Measurements from ENCODE around the gene CALHM4. TPM values are rescaled to one million over a fixed set of nuclear protein-coding genes. Genes with fewer than 3 reads are reported as not detected.

The CALHM4 gene
- total RNA-seq, 2 experiments from 2014 or later, result not detected

DNA sequence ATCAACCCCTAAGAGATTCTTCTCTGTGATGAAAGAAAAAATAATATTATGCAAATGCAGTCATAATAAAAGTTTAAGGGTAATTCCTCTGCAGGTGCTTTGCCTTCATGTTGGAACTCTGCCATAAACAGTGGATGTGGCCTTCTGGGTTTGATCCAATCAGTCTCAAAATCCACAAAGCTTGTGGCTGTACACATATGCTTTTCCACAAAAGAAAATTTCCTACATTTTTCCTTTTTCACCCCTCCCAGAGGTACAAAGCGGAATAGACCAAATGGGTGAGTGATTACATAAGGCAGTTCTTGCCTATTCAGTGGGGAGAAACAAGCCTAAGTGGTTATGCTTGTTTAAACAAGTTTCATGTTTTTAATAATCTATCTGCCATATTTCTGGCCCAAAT lies 25.4 kb upstream of the CALHM4 start:
- Histone ChIP-seq H3K9me3 (ENCODE audit: low read length) (no peaks in the 10 kb centered on the region), H2AFZ (ENCODE audit: low read length) (no peak overlapping the region), H3K4me3 (ENCODE audit: low read depth, low read length, poor library complexity, severe bottlenecking) (no peak overlapping the region), H3K4me1 (ENCODE audit: insufficient read depth, low read length, poor library complexity, severe bottlenecking) (no peaks in the 10 kb centered on the region), H3K4me2 (ENCODE audit: low read length) (no peak overlapping the region), H3K27ac (ENCODE audit: low read depth, low read length, poor library complexity, severe bottlenecking) (no peak overlapping the region), H3K36me3 (ENCODE audit: insufficient read depth, low read length) (no peaks in the 10 kb centered on the region), H3K79me2 (ENCODE audit: insufficient read depth, low read depth, low read length) (no peaks in the 10 kb centered on the region), H3K9me2 (ENCODE audit: insufficient read depth, low read length) (no peaks in the 10 kb centered on the region; the same call in 1 of the 2 replicates), H4K20me1 (ENCODE audit: insufficient read depth, low read length) (no peaks in the 10 kb centered on the region)
- no TSS peak for BruUV-seq (replicated peaks)
- no peak for DNase-seq (ENCODE audit: low spot score)
- intact Hi-C loops (cut with micrococcal nuclease; ENCODE audit: unreplicated experiment), result no loop called here
- ChIA-PET POLR2A (interaction anchor here (0.6 kb wide), 1 partner anchor 216 kb away, joined by 3 read pairs; no protein-coding TSS in a partner anchor), CTCF (ENCODE audit: unreplicated experiment) (no interaction called here)
- TF ChIP-seq EZH2phosphoT487 (IDR thresholded peaks at IDR 0.05; ENCODE audit: borderline replicate concordance, low read depth, low read length), result no peak
- TF ChIP-seq, protein P1, sequence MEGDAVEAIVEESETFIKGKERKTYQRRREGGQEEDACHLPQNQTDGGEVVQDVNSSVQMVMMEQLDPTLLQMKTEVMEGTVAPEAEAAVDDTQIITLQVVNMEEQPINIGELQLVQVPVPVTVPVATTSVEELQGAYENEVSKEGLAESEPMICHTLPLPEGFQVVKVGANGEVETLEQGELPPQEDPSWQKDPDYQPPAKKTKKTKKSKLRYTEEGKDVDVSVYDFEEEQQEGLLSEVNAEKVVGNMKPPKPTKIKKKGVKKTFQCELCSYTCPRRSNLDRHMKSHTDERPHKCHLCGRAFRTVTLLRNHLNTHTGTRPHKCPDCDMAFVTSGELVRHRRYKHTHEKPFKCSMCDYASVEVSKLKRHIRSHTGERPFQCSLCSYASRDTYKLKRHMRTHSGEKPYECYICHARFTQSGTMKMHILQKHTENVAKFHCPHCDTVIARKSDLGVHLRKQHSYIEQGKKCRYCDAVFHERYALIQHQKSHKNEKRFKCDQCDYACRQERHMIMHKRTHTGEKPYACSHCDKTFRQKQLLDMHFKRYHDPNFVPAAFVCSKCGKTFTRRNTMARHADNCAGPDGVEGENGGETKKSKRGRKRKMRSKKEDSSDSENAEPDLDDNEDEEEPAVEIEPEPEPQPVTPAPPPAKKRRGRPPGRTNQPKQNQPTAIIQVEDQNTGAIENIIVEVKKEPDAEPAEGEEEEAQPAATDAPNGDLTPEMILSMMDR (conservative IDR thresholded peaks at IDR 0.05; ENCODE audit: low read length), result no peak

DNA sequence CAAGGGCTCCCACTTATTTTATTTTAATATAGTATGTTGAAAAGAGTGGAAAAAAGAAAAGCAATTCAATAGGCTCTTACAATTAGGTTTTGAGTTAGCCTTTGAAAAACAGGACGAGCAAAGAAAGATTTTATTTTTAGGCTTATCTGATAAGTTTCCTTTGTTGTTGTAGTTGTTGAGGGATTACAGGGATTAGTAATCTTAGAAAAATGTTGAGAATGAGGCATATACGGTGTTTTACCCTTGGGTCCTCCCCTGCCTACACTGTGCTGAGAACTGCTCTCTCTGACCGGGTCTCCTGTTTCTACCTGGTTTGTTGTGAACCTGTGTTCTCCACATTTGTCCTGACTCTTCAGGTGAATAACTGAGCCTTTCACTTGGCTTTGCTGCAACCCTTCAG lies 24.8 kb upstream of the CALHM4 start:
- no peaks in the 10 kb centered on the region; the same call in 1 of the 2 replicates for H3K9me2 ChIP-seq (ENCODE audit: insufficient read depth, low read length)
- no peaks in the 10 kb centered on the region for H3K9me3 ChIP-seq (ENCODE audit: low read length)
- H3K4me1 ChIP-seq (ENCODE audit: insufficient read depth, low read length, poor library complexity, severe bottlenecking), result no peaks in the 10 kb centered on the region
- TF ChIP-seq EZH2phosphoT487 (IDR thresholded peaks at IDR 0.05; ENCODE audit: borderline replicate concordance, low read depth, low read length), result no peak
- TF ChIP-seq, protein P1 (conservative IDR thresholded peaks at IDR 0.05; ENCODE audit: low read length), result no peak
- no TSS peak for BruUV-seq (replicated peaks)
- no peak for DNase-seq (ENCODE audit: low spot score)
- intact Hi-C loops (cut with micrococcal nuclease; ENCODE audit: unreplicated experiment), result no loop called here
- no peaks in the 10 kb centered on the region for H3K36me3 ChIP-seq (ENCODE audit: insufficient read depth, low read length)
- no peak overlapping the region for H3K4me2 ChIP-seq (ENCODE audit: low read length)
- no peak overlapping the region for H2AFZ ChIP-seq (ENCODE audit: low read length)
- no peak overlapping the region for H3K27ac ChIP-seq (ENCODE audit: low read depth, low read length, poor library complexity, severe bottlenecking)
- ChIA-PET CTCF (ENCODE audit: unreplicated experiment) (no interaction called here), POLR2A (no interaction called here)
- no peaks in the 10 kb centered on the region for H3K79me2 ChIP-seq (ENCODE audit: insufficient read depth, low read depth, low read length)
- H3K4me3 ChIP-seq (ENCODE audit: low read depth, low read length, poor library complexity, severe bottlenecking), result no peak overlapping the region
- no peaks in the 10 kb centered on the region for H4K20me1 ChIP-seq (ENCODE audit: insufficient read depth, low read length)

DNA sequence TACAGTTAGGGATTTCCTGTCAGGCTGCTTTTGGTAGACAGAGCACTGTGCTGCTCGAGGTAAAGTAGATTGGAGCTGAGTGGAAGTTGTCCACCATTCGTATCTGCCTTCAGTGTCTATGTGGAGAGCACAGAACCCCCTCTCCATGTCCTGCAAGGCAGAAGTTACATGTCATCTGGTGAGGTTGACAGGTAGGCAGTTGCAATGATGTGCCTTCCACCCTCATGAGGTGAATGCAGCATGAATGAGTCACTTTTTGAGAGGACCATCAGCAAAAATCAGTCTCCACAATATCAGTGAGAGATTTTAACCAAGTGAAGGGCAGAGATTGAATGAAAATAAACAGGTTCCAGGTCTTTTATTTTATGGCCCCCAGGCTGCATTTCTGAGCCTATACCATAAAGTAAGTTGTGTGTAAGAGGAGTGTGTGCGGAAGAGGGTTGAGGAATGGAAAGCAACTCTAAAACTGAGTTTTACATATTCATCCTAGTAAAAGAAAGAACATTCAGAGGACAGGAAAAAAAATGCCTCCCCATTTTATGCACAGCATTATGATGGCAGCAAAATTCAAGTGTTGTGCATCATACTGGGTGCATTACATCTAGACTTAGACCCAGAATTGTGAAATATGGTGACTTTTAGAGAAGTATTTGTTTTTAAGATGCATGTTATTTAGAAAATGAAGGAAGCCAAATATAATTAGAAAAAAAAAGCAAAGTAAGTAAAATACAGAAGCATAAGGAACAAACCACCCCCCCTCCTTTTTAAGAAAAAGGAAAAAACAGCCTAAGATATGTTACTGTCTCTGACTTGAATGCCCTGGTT lies 23.9 kb upstream of the CALHM4 start:
- H3K4me3 ChIP-seq (ENCODE audit: low read depth, low read length, poor library complexity, severe bottlenecking), result no peak overlapping the region
- H3K36me3 ChIP-seq (ENCODE audit: insufficient read depth, low read length), result no peaks in the 10 kb centered on the region
- H3K79me2 ChIP-seq (ENCODE audit: insufficient read depth, low read depth, low read length), result no peaks in the 10 kb centered on the region
- intact Hi-C loops (cut with micrococcal nuclease; ENCODE audit: unreplicated experiment), result no loop called here
- H3K27ac ChIP-seq (ENCODE audit: low read depth, low read length, poor library complexity, severe bottlenecking), result no peak overlapping the region
- TF ChIP-seq, protein P1 (conservative IDR thresholded peaks at IDR 0.05; ENCODE audit: low read length), result no peak
- no peak for TF ChIP-seq EZH2phosphoT487 (IDR thresholded peaks at IDR 0.05; ENCODE audit: borderline replicate concordance, low read depth, low read length)
- DNase-seq (ENCODE audit: low spot score), result no peak
- no TSS peak for BruUV-seq (replicated peaks)
- CTCF ChIA-PET (ENCODE audit: unreplicated experiment), result no interaction called here
- no peaks in the 10 kb centered on the region for H4K20me1 ChIP-seq (ENCODE audit: insufficient read depth, low read length)
- no peak overlapping the region for H3K4me2 ChIP-seq (ENCODE audit: low read length)
- H3K9me2 ChIP-seq (ENCODE audit: insufficient read depth, low read length), result no peaks in the 10 kb centered on the region; the same call in 1 of the 2 replicates
- no peak overlapping the region for H2AFZ ChIP-seq (ENCODE audit: low read length)
- H3K4me1 ChIP-seq (ENCODE audit: insufficient read depth, low read length, poor library complexity, severe bottlenecking), result no peaks in the 10 kb centered on the region
- POLR2A ChIA-PET, result interaction anchor here (0.5 kb wide), 1 partner anchor 267 kb away, joined by 3 read pairs; no protein-coding TSS in a partner anchor
- H3K9me3 ChIP-seq (ENCODE audit: low read length), result no peaks in the 10 kb centered on the region
